Mesothelial cell of epicardium (in vitro differentiated cells): ENCODE data around the gene TNNT3. TPM values are rescaled to one million over a fixed set of nuclear protein-coding genes. Genes with fewer than 3 reads are reported as not detected.
A peak's percentile ranks its signal among the peaks of the same experiment; 100 is the strongest.
"Not testable (repeated sequence)": the region's sequence is repeated elsewhere in the genome, so short reads cannot be mapped to it uniquely, and the experiment has no call there.

ENCODE experiments used
- DNase-seq, 2 experiments: peaks; one replicate each; pipeline ENCODE4 v3.0.0; 2021; ENCODE audit warnings: low spot score in 2 of 2; ENCODE audit not compliant: unreplicated experiment in 2 of 2
- H3K27ac Mint-ChIP-seq: 2 replicates; pipeline ENCODE4 v1.8.0; 2021; ENCODE audit warnings: mixed read lengths
- H3K27me3 Mint-ChIP-seq: 2 replicates; pipeline ENCODE4 v1.8.0; 2021; ENCODE audit warnings: low read depth, mixed read lengths
- H3K36me3 Mint-ChIP-seq: 2 replicates; pipeline ENCODE4 v1.8.0; 2021; ENCODE audit warnings: mixed read lengths
- H3K4me1 Mint-ChIP-seq: 2 replicates; pipeline ENCODE4 v1.8.0; 2021; ENCODE audit warnings: mixed read lengths
- H3K4me3 Mint-ChIP-seq: 2 replicates; pipeline ENCODE4 v1.8.0; 2021; ENCODE audit warnings: mild to moderate bottlenecking, moderate library complexity, mixed read lengths
- H3K9me3 Mint-ChIP-seq: 2 replicates; pipeline ENCODE4 v1.8.0; 2021; ENCODE audit warnings: mixed read lengths
- total RNA-seq: library from RNA; stranded (reverse); gene quantifications from 3 replicates; pipeline ENCODE4 v1.2.1, GENCODE V29; 2021
- TF ChIP-seq, protein P1 (sequence below): fragments of 200-600 bp; sonication (generic); IDR thresholded peaks from one replicate; pipeline ENCODE4 v1.5.0; 2021; ENCODE audit warnings: antibody characterized with exemption; ENCODE audit not compliant: unreplicated experiment

TNNT3 gene
- total RNA-seq, 1 donor from 2014 or later: 15.2 TPM

DNA sequence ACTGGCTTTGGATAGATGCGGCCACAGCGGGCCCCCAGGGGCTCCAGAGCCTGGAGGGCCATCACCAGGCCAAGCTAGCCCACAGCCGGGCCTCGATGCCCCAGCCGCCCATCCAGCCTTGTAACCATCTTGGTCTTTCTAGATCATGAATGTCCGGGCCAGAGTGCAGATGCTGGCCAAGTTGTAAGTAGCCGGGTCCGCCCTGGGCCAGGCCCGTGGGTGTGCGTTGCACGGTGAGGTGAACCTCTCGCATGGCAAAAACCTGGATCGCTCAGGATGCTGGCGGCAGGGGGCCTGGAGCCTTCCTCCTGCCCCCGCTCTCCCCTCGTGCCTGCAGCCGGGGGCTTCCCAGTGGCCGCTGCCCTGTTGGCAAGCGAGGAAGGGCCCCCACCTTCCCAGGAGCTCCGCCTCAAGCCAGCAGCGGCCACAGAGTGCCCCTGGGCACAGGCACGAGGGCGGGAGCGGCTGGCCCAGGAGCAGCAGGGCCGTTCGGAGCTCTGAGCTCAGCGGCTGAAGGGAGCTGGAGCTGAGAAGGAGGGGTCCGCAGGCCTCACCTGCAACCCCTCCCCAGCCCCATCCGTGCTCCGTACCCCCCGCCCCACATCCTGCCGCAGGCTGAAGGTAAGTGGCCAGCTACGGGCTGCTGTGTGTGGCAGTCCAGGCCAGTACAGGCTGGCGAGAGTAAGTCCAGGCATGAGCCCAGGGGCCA lies 16.7 kb downstream of the TNNT3 start:
- TF ChIP-seq, protein P1, sequence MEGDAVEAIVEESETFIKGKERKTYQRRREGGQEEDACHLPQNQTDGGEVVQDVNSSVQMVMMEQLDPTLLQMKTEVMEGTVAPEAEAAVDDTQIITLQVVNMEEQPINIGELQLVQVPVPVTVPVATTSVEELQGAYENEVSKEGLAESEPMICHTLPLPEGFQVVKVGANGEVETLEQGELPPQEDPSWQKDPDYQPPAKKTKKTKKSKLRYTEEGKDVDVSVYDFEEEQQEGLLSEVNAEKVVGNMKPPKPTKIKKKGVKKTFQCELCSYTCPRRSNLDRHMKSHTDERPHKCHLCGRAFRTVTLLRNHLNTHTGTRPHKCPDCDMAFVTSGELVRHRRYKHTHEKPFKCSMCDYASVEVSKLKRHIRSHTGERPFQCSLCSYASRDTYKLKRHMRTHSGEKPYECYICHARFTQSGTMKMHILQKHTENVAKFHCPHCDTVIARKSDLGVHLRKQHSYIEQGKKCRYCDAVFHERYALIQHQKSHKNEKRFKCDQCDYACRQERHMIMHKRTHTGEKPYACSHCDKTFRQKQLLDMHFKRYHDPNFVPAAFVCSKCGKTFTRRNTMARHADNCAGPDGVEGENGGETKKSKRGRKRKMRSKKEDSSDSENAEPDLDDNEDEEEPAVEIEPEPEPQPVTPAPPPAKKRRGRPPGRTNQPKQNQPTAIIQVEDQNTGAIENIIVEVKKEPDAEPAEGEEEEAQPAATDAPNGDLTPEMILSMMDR: no peak
- peak in 1 of 2 experiments; percentile 28 for DNase-seq
- no peaks in the 10 kb centered on the region for H3K36me3 Mint-ChIP-seq

DNA sequence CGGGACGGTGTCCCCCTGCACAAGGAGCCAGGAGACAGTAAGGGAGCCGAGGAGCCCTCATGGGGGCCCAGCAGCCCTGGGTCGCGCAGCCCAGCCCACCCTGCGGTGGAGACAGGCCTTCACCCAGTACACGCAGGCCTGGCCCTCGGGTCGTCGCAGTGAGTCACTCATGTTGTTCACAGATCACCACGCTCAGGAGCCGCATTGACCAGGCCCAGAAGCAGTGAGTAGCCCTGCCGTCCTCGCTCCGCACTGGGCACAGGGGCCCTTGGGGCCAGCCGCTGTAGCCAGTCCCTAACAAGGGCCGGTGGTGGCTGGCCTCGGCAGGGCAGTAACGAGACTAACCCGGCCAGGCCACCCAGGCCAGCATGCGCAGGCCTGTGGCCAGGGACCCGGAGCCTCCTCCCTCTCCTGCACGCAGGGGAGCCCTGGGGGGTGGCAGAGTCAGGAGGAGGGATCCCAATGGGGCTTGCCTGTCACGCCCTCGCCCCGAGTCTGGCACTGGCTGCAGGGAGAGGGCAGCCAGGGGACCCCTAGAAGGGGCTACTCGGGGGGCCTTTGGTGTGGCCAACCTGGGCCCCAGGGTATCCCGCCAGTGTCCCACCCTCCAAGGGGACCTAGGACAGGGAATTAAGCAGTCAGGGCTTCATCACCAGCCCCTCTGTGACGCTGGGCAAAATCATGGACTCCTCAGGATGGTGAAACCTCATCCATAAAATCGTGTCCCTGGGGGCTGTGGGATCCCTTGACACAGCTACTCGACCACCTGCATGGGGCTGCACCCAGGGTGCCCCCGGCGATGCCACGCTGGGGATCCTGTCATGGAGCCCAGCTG lies 17.5 kb downstream of the TNNT3 start:
- Mint-ChIP-seq H3K27ac (no peak overlapping the region), H3K27me3 (no peaks in the 10 kb centered on the region), H3K4me3 (no peak overlapping the region), H3K4me1 (peaks cover 37% of the 10 kb centered on the region), H3K36me3 (no peaks in the 10 kb centered on the region), H3K9me3 (no peaks in the 10 kb centered on the region)
- TF ChIP-seq, protein P1: no peak
- DNase-seq: peak in 1 of 2 experiments; percentile 35

More for the DNA sequence above, 16.7 kb downstream of the TNNT3 start:
- H3K4me3 Mint-ChIP-seq: no peak overlapping the region
- no peaks in the 10 kb centered on the region for H3K27me3 Mint-ChIP-seq
- H3K9me3 Mint-ChIP-seq: no peaks in the 10 kb centered on the region
- peaks cover 43% of the 10 kb centered on the region for H3K4me1 Mint-ChIP-seq
- H3K27ac Mint-ChIP-seq: no peak overlapping the region

DNA sequence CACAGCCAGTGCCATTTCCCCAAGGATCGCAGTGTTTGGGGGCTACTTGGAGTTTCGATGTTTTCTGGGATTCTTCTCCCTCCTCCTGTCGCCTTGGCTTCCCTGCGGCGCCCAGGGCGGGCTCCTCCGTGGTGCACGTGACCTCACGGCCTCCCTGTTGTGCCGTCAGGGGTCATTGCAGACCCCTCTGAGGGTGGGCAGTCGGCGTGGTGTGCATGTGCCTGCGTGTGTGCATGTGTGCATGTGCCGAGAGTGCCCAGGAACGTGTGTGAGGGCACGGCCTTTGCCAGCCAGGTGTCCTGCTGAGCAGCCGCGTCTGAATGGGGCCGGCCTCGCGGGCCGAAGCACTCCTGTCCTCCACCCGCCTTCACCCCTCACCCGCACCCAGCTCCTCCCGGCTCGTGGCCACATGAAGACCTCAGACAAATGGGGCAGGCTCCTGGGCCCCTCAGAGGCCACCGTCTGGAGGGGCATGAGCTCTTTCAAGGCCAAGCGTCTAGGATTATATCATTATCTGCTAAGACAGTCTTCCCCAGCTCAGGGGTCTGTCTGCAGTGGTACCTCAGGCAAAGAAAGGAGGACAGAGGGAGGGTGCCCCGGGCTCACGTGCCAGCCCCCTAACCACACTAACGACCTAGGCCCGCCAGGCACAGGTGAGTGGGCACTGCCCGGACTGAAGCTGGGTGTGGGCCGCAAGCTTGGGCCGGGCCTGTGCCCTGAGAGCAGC lies 18.3 kb downstream of the TNNT3 start:
- Mint-ChIP-seq H3K4me3 (no peak overlapping the region), H3K27ac (peak overlapping the region; percentile 53), H3K9me3 (no peaks in the 10 kb centered on the region), H3K4me1 (peaks cover 38% of the 10 kb centered on the region), H3K27me3 (no peaks in the 10 kb centered on the region), H3K36me3 (no peaks in the 10 kb centered on the region)
- TF ChIP-seq, protein P1: no peak
- DNase-seq: peak; percentile 18 to 33

DNA sequence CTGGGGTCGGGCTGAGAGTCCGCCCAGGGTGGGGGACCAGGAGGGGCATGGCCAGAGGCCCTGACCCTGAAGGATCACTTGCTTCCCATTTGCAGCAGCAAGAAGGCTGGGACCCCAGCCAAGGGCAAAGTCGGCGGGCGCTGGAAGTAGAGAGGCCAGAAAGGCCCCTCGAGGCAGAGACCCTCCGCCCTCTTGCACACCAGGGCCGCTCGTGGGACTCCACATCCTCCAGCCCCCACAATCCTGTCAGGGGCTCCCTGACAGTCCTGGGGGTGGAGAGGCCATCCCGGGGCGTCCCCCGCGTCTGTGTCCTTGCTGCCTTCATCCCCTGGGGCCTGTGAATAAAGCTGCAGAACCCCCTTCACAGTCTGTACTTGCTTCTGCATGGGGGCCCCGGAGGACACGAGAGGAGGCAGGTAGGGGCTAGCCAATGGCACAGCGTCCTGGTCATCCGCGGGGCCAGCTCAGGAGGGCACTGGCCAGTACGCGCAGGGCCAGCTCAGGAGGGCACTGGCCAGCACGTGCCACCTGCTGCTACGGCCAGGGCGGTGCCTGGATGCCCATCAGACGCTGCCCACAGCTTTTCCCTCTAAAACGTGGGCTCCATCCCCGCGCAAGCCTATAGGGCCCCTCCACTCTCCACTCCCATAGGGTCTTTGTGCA lies 19.0 kb downstream of the TNNT3 start:
- Mint-ChIP-seq H3K27ac (peak overlapping the region; percentile 97), H3K9me3 (no peaks in the 10 kb centered on the region), H3K27me3 (no peaks in the 10 kb centered on the region), H3K4me1 (peaks cover 34% of the 10 kb centered on the region), H3K4me3 (no peak overlapping the region), H3K36me3 (no peaks in the 10 kb centered on the region)
- DNase-seq: peak; percentile 16 to 41
- TF ChIP-seq, protein P1: no peak

DNA sequence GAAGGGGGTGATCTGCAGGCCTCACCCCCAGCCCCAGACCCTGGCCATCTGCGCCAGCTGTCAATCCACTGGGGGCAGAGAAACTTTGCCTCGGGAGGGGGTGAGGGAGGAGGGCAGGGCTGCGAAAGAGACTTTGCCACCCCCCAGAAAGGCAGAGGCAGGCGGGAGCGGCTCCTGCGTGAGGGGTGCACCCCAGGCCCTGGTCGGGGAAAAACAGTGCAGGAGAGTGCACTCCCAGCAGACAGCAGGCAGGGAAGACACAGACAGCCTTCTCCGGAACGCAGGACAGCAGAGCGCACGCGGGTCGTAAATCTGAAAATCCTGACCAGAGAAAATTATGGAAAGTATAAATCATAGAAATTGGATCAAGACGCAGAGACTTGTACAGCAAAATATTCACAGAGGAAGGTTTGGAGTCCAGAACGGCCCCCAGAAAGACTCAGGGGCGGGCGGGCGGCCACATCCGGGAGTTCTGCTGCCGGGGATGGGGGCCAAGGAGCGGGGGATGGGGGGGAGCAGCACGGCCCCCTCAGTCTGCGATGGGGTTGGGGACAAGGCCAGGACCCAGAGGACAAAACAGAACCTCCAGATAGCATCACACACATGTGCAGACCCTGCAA lies 19.6 kb downstream of the TNNT3 start:
- TF ChIP-seq, protein P1: no peak
- Mint-ChIP-seq H3K4me3 (peak overlapping the region; percentile 30), H3K27me3 (no peaks in the 10 kb centered on the region), H3K9me3 (no peaks in the 10 kb centered on the region), H3K27ac (peak overlapping the region; percentile 97), H3K4me1 (peaks cover 38% of the 10 kb centered on the region), H3K36me3 (no peaks in the 10 kb centered on the region)
- DNase-seq: peak; percentile 18 to 43

DNA sequence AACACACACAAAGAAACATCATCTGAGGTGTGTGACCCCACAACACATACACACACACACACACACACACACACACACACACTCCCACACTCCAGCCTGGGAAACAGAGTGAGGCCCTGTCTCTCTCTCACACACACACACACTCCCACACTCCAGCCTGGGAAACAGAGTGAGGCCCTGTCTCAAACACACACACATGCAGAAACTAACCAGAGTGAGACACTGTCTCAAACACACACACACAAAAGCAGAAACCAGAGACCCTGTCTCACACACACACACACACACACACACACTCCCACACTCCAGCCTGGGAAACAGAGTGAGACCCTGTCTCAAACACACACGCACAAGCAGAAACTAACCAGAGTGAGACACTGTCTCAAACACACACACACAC lies 20.3 kb downstream of the TNNT3 start:
- Mint-ChIP-seq H3K4me1 (peaks cover 38% of the 10 kb centered on the region), H3K27ac (peak overlapping the region; percentile 96)
- H3K9me3 Mint-ChIP-seq, H3K4me3 Mint-ChIP-seq, H3K27me3 Mint-ChIP-seq, H3K36me3 Mint-ChIP-seq, DNase-seq: not testable (repeated sequence)
